Measurements from ENCODE around the gene RXFP3.
"Not testable (repeated sequence)": the region's sequence is repeated elsewhere in the genome, so short reads cannot be mapped to it uniquely, and the experiment has no call there.

Gene RXFP3

GRCh38 chr5:33936381-33937016, at the start of gene RXFP3:
TSS of gene RXFP3 (plus strand) at chr5:33936386. CDS start at chr5:33936741, 355 bp downstream.
- DNase-seq (ENCODE audit: low read depth in 2 of 2, low spot score in 1 of 2), result no peak

- DNase-seq (ENCODE audit: low read depth in 2 of 2, low spot score in 1 of 2), result no peak
These were observed 48.9 kb upstream of the RXFP3 start for GRCh38 chr5:33887268-33887667.

- DNase-seq (ENCODE audit: low read depth in 2 of 2, low spot score in 1 of 2), result no peak
These were observed 47.6 kb upstream of the RXFP3 start for GRCh38 chr5:33888587-33888986.

GRCh38 chr5:33890131-33891032, 45.8 kb upstream of the RXFP3 start:
- DNase-seq (ENCODE audit: low read depth in 2 of 2, low spot score in 1 of 2), result no peak

- no peak for DNase-seq (ENCODE audit: low read depth in 2 of 2, low spot score in 1 of 2)
These were observed 44.8 kb upstream of the RXFP3 start for GRCh38 chr5:33891446-33891787.

GRCh38 chr5:33891788-33892619, 44.2 kb upstream of the RXFP3 start, which contains the start of gene ADAMTS12:
TSS of gene ADAMTS12 (minus strand) at chr5:33891990. CDS start at chr5:33891856, 134 bp downstream.
- no peak for DNase-seq (ENCODE audit: low read depth in 2 of 2, low spot score in 1 of 2)

- DNase-seq (ENCODE audit: low read depth in 2 of 2, low spot score in 1 of 2), result no peak
These were observed 43.5 kb upstream of the RXFP3 start for GRCh38 chr5:33892620-33893137.

- no peak for DNase-seq (ENCODE audit: low read depth in 2 of 2, low spot score in 1 of 2)
These were observed 41.6 kb upstream of the RXFP3 start for GRCh38 chr5:33894566-33894965.

GRCh38 chr5:33901156-33901555, 35.0 kb upstream of the RXFP3 start:
- DNase-seq (ENCODE audit: low read depth in 2 of 2, low spot score in 1 of 2), result no peak

GRCh38 chr5:33903118-33903517, 33.1 kb upstream of the RXFP3 start:
- DNase-seq (ENCODE audit: low read depth in 2 of 2, low spot score in 1 of 2), result no peak

GRCh38 chr5:33905381-33905780, 30.8 kb upstream of the RXFP3 start:
- no peak for DNase-seq (ENCODE audit: low read depth in 2 of 2, low spot score in 1 of 2)

GRCh38 chr5:33906248-33906647, 29.9 kb upstream of the RXFP3 start:
- DNase-seq (ENCODE audit: low read depth in 2 of 2, low spot score in 1 of 2), result not testable (repeated sequence)

GRCh38 chr5:33914844-33915243, 21.3 kb upstream of the RXFP3 start:
- DNase-seq (ENCODE audit: low read depth in 2 of 2, low spot score in 1 of 2), result not testable (repeated sequence)

- DNase-seq (ENCODE audit: low read depth in 2 of 2, low spot score in 1 of 2), result no peak
These were observed 15.2 kb upstream of the RXFP3 start for GRCh38 chr5:33921002-33921401.

GRCh38 chr5:33925278-33925677, 10.9 kb upstream of the RXFP3 start:
- DNase-seq (ENCODE audit: low read depth in 2 of 2, low spot score in 1 of 2), result no peak

- DNase-seq (ENCODE audit: low read depth in 2 of 2, low spot score in 1 of 2), result no peak
These were observed 8.5 kb upstream of the RXFP3 start for GRCh38 chr5:33927685-33928084.

- DNase-seq (ENCODE audit: low read depth in 2 of 2, low spot score in 1 of 2), result no peak
These were observed 7.9 kb upstream of the RXFP3 start for GRCh38 chr5:33928283-33928682.

GRCh38 chr5:33929925-33930690, 6.1 kb upstream of the RXFP3 start:
- DNase-seq (ENCODE audit: low read depth in 2 of 2, low spot score in 1 of 2), result no peak

GRCh38 chr5:33931136-33931535, 5.0 kb upstream of the RXFP3 start:
- DNase-seq (ENCODE audit: low read depth in 2 of 2, low spot score in 1 of 2), result no peak

- DNase-seq (ENCODE audit: low read depth in 2 of 2, low spot score in 1 of 2), result no peak
These were observed 2.4 kb upstream of the RXFP3 start for GRCh38 chr5:33933723-33934169.

Measured in stimulated activated CD8-positive, alpha-beta memory T cell treated with anti-CD3 and anti-CD28 coated beads, Interleukin-4, amount 100 ng/mL, for 1 hour (primary cell).